Measurements from ENCODE around the gene NLRP3. TPM values are rescaled to one million over a fixed set of nuclear protein-coding genes. Genes with fewer than 3 reads are reported as not detected.

Gene NLRP3
- total RNA-seq, 1 experiment from 2014 or later = not detected

GRCh38 chr1:247370786-247371732 lies 44.9 kb upstream of the NLRP3 start:
- peak overlapping the region in 1 of 2 experiments; percentile 38; a peak in 1 of 5 replicates for H3K4me3 Mint-ChIP-seq
- no peak overlapping the region for H3K4me2 ChIP-seq (ENCODE audit: insufficient read depth, insufficient read length, low read length)

More at GRCh38 chr1:247370786-247371732, 44.9 kb upstream of the NLRP3 start:
- Mint-ChIP-seq H3K36me3 (ENCODE audit: insufficient read depth in 1 of 3, low read depth in 3 of 3) (peaks cover 5 to 13% (median 12%) of the 10 kb centered on the region in 3 experiments; a peak in 5 of 7 replicates), H3K27me3 (ENCODE audit: low read depth) (peaks cover 10% of the 10 kb centered on the region), H3K27ac (peak overlapping the region; percentile 47 to 89 (median 55); a peak in 3 of 7 replicates), H3K4me1 (peaks cover 49 to 51% of the 10 kb centered on the region in 2 experiments), H3K9me3 (peaks cover 10 to 15% of the 10 kb centered on the region in 2 experiments)
- H2BK5ac ChIP-seq (ENCODE audit: insufficient read length, low read length) = no peak overlapping the region
- H4K8ac ChIP-seq (replicated peaks; ENCODE audit: insufficient read length, low read depth, low read length) = no peak overlapping the region
- TF ChIP-seq CTCF (conservative IDR thresholded peaks at IDR 0.05) = no peak
- no peaks in the 10 kb centered on the region for H3K79me2 ChIP-seq (ENCODE audit: insufficient read depth, low read length)
- WGBS (ENCODE audit: extremely low coverage, insufficient read length, low lambda C conversion rate) = no CpG with 5 or more reads among the region's 16 CpGs
- no peaks in the 10 kb centered on the region for H3K27me3 ChIP-seq (ENCODE audit: insufficient read depth, low read length)
- no peaks in the 10 kb centered on the region for H4K20me1 ChIP-seq (ENCODE audit: control insufficient read depth, insufficient read depth, insufficient read length)
- no peak overlapping the region for H2BK15ac ChIP-seq (ENCODE audit: low read depth, low read length)
- no peak overlapping the region for H3K27ac ChIP-seq (ENCODE audit: insufficient read length, low read depth, low read length)
- H3K9ac ChIP-seq (ENCODE audit: extremely low read depth, insufficient read length, low read length) = no peak overlapping the region
- no peaks in the 10 kb centered on the region for H3K79me1 ChIP-seq (ENCODE audit: insufficient read depth, low read depth, low read length, poor library complexity, severe bottlenecking)
- H3K14ac ChIP-seq (ENCODE audit: insufficient read depth, low read length) = no peak overlapping the region
- H3K56ac ChIP-seq (ENCODE audit: insufficient read length, low read depth, low read length) = no peak overlapping the region
- peaks cover 7% of the 10 kb centered on the region; the same call in 1 of the 2 replicates for H3K4me1 ChIP-seq (ENCODE audit: insufficient read depth, low read length)
- H3K23ac ChIP-seq (ENCODE audit: insufficient read length, low read depth, low read length) = no peak overlapping the region
- no peak overlapping the region for H3K18ac ChIP-seq (ENCODE audit: insufficient read length, low read depth, low read length)
- no peak overlapping the region for H4K5ac ChIP-seq (ENCODE audit: insufficient read length, low read depth, low read length)
- no peak overlapping the region for H2AFZ ChIP-seq (ENCODE audit: low read length)
- H3K4ac ChIP-seq (ENCODE audit: low read depth, low read length) = no peak overlapping the region
- no peak for DNase-seq
- no peak overlapping the region for H2BK12ac ChIP-seq (ENCODE audit: insufficient read length, low read depth, low read length)
- peaks cover 6% of the 10 kb centered on the region for H3K23me2 ChIP-seq (ENCODE audit: insufficient read length, low read depth, low read length, poor library complexity, severe bottlenecking)
- no peak overlapping the region for H3T11ph ChIP-seq (ENCODE audit: low read length)
- no peaks in the 10 kb centered on the region for H3K9me3 ChIP-seq (ENCODE audit: control insufficient read depth, low read depth, low read length)
- H2AK5ac ChIP-seq (ENCODE audit: insufficient read length, low read length) = no peak overlapping the region
- H4K91ac ChIP-seq (ENCODE audit: insufficient read length, low read depth, low read length) = no peak overlapping the region
- no peak overlapping the region for H2BK20ac ChIP-seq (ENCODE audit: low read depth, low read length, poor library complexity, severe bottlenecking)
- H2BK120ac ChIP-seq (ENCODE audit: low read depth, low read length, poor library complexity, severe bottlenecking) = no peak overlapping the region

Measured in H9 (cell line).